DND-41 (cell line): ENCODE data around the gene NAGLU.

ENCODE experiments used
- CTCF ChIP-seq: IDR thresholded peaks from 2 replicates; pipeline ENCODE4 v1.5.1; 2012; ENCODE audit warnings: borderline replicate concordance, low read length, moderate library complexity, mild to moderate bottlenecking; ENCODE audit not compliant: poor library complexity, severe bottlenecking; ENCODE audit errors: extremely low read depth
- EZH2 ChIP-seq: IDR thresholded peaks from 3 replicates; pipeline ENCODE4 v1.6.1; 2012; ENCODE audit warnings: borderline replicate concordance, low read depth, mild to moderate bottlenecking, moderate library complexity, low read length, inconsistent platforms; ENCODE audit not compliant: severe bottlenecking

GRCh38 chr17:42526031-42526444, 10.0 kb upstream of the NAGLU start:
- TF ChIP-seq EZH2 (no peak), CTCF (no peak)
